OCI-LY7 (cell line): ENCODE results near the gene AATK.

Source experiments
- EZH2phosphoT487 ChIP-seq: fragments of 200-600 bp; sonication (generic); IDR thresholded peaks from 2 replicates; pipeline ENCODE4 v1.6.1; 2018; ENCODE audit warnings: low read depth, borderline replicate concordance, mild to moderate bottlenecking, mixed run types, antibody characterized with exemption, low read length, moderate library complexity, mixed read lengths
- TF ChIP-seq, protein P1 (sequence below): fragments of 200-600 bp; sonication (generic); conservative IDR thresholded peaks from 2 replicates; pipeline ENCODE4 v1.5.1; 2014; ENCODE audit warnings: mild to moderate bottlenecking, antibody characterized with exemption, low read length, moderate library complexity, mixed read lengths

DNA sequence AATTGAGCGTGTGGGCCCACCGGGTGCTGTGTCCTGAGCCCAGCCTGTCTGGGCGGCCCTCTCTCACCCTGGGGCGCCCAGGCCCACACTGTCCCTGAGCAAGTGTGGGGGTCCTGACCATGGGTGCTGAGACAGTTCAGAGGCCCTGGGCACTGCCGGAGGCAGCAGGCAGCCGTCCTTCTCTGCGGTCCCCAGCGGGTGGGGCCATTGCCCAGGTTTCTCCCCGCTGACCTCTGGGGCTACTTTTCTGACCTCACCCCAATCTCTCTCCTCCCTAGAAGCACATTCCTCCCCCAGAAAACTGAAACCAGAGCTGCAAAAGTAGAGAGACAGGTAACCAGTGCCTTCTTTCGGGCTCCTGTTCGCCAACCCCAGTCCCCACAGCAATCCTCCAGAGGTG, 36.7 kb downstream of the AATK start:
- TF ChIP-seq, protein P1, sequence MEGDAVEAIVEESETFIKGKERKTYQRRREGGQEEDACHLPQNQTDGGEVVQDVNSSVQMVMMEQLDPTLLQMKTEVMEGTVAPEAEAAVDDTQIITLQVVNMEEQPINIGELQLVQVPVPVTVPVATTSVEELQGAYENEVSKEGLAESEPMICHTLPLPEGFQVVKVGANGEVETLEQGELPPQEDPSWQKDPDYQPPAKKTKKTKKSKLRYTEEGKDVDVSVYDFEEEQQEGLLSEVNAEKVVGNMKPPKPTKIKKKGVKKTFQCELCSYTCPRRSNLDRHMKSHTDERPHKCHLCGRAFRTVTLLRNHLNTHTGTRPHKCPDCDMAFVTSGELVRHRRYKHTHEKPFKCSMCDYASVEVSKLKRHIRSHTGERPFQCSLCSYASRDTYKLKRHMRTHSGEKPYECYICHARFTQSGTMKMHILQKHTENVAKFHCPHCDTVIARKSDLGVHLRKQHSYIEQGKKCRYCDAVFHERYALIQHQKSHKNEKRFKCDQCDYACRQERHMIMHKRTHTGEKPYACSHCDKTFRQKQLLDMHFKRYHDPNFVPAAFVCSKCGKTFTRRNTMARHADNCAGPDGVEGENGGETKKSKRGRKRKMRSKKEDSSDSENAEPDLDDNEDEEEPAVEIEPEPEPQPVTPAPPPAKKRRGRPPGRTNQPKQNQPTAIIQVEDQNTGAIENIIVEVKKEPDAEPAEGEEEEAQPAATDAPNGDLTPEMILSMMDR, result 0 out of 2 replicates have a peak, but pooled peaks have one; percentile 23
- no peak for TF ChIP-seq EZH2phosphoT487
